ENCODE measurements around the gene LDLRAD4. TPM values are rescaled to one million over a fixed set of nuclear protein-coding genes. Genes with fewer than 3 reads are reported as not detected.
"Not testable (repeated sequence)": the region's sequence is repeated elsewhere in the genome, so short reads cannot be mapped to it uniquely, and the experiment has no call there.

Gene LDLRAD4
- total RNA-seq, 1 donor from 2014 or later: 34.1 TPM

DNA sequence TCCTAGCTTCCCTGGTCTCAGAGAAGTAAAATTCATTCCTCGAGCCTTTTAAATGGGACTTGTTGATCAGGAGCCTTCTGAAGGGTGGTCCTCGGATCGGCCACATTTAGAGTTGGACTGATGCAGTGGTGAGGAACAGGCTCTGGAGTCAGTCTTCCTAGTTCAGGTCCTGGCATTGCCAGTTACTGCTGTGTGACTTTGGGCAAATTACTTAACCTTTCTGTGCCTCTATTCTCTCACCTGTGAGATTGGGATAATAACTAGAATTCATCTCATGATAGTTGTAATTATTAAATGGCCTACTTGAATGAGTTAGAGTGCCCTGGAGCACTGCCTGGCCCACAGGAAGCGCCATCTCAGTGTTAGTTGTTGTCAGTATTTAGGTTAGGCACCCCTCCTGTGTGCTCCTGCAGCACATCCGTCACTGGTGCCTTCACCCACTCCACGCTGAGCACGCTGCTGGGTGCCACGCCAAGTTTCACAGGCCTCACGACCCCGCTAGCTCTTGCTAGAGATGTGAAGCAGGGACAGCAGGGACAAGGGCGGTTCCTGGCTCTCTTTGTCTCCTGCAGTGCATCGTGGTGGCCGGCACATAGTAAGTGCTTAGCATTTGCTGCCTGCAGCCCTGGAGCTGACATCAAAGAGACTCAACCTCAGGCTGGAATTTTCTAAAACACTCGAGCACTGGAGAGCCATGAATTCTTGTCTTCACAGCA lies 384.9 kb downstream of the LDLRAD4 start:
- no peaks in the 10 kb centered on the region for H3K9me3 Mint-ChIP-seq (ENCODE audit: unreplicated experiment)
- H3K4me1 Mint-ChIP-seq (ENCODE audit: unreplicated experiment): no peaks in the 10 kb centered on the region
- no peak for DNase-seq (ENCODE audit: low spot score)
- H3K36me3 Mint-ChIP-seq (ENCODE audit: low read depth, unreplicated experiment): peaks cover 4% of the 10 kb centered on the region
- no peak overlapping the region for H3K4me3 Mint-ChIP-seq (ENCODE audit: unreplicated experiment)
- no peak overlapping the region for H3K27ac Mint-ChIP-seq (ENCODE audit: unreplicated experiment)
- peaks cover 7% of the 10 kb centered on the region for H3K27me3 Mint-ChIP-seq (ENCODE audit: unreplicated experiment)
- TF ChIP-seq, protein P1, sequence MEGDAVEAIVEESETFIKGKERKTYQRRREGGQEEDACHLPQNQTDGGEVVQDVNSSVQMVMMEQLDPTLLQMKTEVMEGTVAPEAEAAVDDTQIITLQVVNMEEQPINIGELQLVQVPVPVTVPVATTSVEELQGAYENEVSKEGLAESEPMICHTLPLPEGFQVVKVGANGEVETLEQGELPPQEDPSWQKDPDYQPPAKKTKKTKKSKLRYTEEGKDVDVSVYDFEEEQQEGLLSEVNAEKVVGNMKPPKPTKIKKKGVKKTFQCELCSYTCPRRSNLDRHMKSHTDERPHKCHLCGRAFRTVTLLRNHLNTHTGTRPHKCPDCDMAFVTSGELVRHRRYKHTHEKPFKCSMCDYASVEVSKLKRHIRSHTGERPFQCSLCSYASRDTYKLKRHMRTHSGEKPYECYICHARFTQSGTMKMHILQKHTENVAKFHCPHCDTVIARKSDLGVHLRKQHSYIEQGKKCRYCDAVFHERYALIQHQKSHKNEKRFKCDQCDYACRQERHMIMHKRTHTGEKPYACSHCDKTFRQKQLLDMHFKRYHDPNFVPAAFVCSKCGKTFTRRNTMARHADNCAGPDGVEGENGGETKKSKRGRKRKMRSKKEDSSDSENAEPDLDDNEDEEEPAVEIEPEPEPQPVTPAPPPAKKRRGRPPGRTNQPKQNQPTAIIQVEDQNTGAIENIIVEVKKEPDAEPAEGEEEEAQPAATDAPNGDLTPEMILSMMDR (IDR thresholded peaks at IDR 0.05; ENCODE audit: unreplicated experiment): no peak

- Mint-ChIP-seq H3K4me3 (ENCODE audit: unreplicated experiment) (no peak overlapping the region), H3K9me3 (ENCODE audit: unreplicated experiment) (no peaks in the 10 kb centered on the region), H3K36me3 (ENCODE audit: low read depth, unreplicated experiment) (peaks cover 4% of the 10 kb centered on the region), H3K27me3 (ENCODE audit: unreplicated experiment) (peaks cover 7% of the 10 kb centered on the region), H3K4me1 (ENCODE audit: unreplicated experiment) (no peaks in the 10 kb centered on the region), H3K27ac (ENCODE audit: unreplicated experiment) (no peak overlapping the region)
- TF ChIP-seq, protein P1 (IDR thresholded peaks at IDR 0.05; ENCODE audit: unreplicated experiment): no peak
- DNase-seq (ENCODE audit: low spot score): no peak
Observed at GRCh38 chr18:13604786-13605185, 386.2 kb downstream of the LDLRAD4 start.

GRCh38 chr18:13605477-13605876 lies 386.9 kb downstream of the LDLRAD4 start:
- TF ChIP-seq, protein P1 (IDR thresholded peaks at IDR 0.05; ENCODE audit: unreplicated experiment): no peak
- H3K36me3 Mint-ChIP-seq (ENCODE audit: low read depth, unreplicated experiment): peaks cover 4% of the 10 kb centered on the region
- H3K9me3 Mint-ChIP-seq (ENCODE audit: unreplicated experiment): no peaks in the 10 kb centered on the region
- peaks cover 7% of the 10 kb centered on the region for H3K27me3 Mint-ChIP-seq (ENCODE audit: unreplicated experiment)
- H3K4me1 Mint-ChIP-seq (ENCODE audit: unreplicated experiment): no peaks in the 10 kb centered on the region
- H3K4me3 Mint-ChIP-seq (ENCODE audit: unreplicated experiment): no peak overlapping the region
- H3K27ac Mint-ChIP-seq (ENCODE audit: unreplicated experiment): no peak overlapping the region
- no peak for DNase-seq (ENCODE audit: low spot score)

GRCh38 chr18:13605901-13606300 lies 387.3 kb downstream of the LDLRAD4 start:
- Mint-ChIP-seq H3K9me3 (ENCODE audit: unreplicated experiment) (no peaks in the 10 kb centered on the region), H3K27me3 (ENCODE audit: unreplicated experiment) (peaks cover 7% of the 10 kb centered on the region), H3K27ac (ENCODE audit: unreplicated experiment) (no peak overlapping the region), H3K36me3 (ENCODE audit: low read depth, unreplicated experiment) (peaks cover 4% of the 10 kb centered on the region), H3K4me1 (ENCODE audit: unreplicated experiment) (peaks cover 3% of the 10 kb centered on the region), H3K4me3 (ENCODE audit: unreplicated experiment) (no peak overlapping the region)
- no peak for DNase-seq (ENCODE audit: low spot score)
- TF ChIP-seq, protein P1 (IDR thresholded peaks at IDR 0.05; ENCODE audit: unreplicated experiment): no peak

DNA sequence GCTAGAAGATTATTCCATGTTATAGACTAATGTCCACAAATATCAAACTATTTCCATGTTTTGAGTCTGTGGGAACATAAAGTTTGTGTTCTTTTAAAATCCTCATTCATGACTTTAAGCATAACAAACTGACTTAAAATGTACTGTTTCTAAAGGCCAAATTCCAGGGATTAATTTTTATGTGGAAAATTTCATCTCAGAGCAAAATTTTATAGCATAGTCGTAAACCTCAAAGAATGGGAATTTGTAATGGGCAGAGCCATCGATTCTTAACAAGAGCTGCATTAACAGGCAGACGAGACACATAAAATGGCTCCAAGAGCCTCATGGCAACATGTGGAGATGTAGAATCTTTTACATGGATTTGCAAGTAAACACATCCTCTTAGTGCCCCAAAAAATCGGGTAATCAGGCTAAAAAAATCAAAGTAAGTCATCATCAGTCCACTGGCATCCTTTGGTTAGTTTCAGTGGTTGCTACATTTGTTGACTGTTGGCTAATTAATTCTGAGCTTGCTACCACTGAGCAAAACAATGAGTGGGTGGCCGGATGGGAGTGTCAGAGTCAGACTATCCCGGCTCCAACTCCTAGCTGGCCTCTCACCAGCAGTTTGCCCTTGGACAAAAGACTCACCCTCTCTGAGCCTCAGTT lies 388.2 kb downstream of the LDLRAD4 start:
- H3K4me1 Mint-ChIP-seq (ENCODE audit: unreplicated experiment): peaks cover 11% of the 10 kb centered on the region
- no peaks in the 10 kb centered on the region for H3K9me3 Mint-ChIP-seq (ENCODE audit: unreplicated experiment)
- H3K27me3 Mint-ChIP-seq (ENCODE audit: unreplicated experiment): peaks cover 7% of the 10 kb centered on the region
- no peak overlapping the region for H3K4me3 Mint-ChIP-seq (ENCODE audit: unreplicated experiment)
- TF ChIP-seq, protein P1 (IDR thresholded peaks at IDR 0.05; ENCODE audit: unreplicated experiment): no peak
- peaks cover 8% of the 10 kb centered on the region for H3K36me3 Mint-ChIP-seq (ENCODE audit: low read depth, unreplicated experiment)
- no peak for DNase-seq (ENCODE audit: low spot score)
- no peak overlapping the region for H3K27ac Mint-ChIP-seq (ENCODE audit: unreplicated experiment)

DNA sequence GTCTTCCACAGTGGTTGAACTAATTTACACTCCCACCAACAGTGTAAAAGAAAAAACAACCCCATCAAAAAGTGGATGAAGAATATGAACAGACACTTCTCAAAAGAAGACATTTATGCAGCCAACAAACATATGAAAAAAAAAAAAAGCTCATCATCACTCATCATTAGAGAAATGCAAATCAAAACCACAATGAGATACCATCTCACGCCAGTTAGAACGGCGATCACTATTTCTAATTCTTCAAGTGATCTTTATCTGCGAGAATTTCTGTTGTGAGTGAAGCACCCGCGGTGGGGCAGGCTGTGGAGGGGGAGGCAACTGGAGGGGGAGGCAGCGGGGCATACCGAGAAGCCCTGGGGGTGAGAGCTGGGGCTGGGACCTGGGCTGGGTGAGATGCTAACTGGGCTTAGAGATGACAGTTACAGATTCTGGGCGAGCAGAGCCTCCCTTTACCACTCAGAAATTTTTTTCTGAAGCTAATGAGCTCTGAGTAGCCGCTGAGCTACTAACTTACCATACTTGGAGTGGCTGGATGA lies 389.5 kb downstream of the LDLRAD4 start:
- H3K4me3 Mint-ChIP-seq (ENCODE audit: unreplicated experiment); H3K27ac Mint-ChIP-seq (ENCODE audit: unreplicated experiment); DNase-seq (ENCODE audit: low spot score); H3K27me3 Mint-ChIP-seq (ENCODE audit: unreplicated experiment); H3K9me3 Mint-ChIP-seq (ENCODE audit: unreplicated experiment); H3K36me3 Mint-ChIP-seq (ENCODE audit: low read depth, unreplicated experiment): not testable (repeated sequence)
- peaks cover 20% of the 10 kb centered on the region for H3K4me1 Mint-ChIP-seq (ENCODE audit: unreplicated experiment)
